SU-DHL-6 (cell line): Measurements from ENCODE around the gene DPEP1.

Experiments
- EZH2phosphoT487 ChIP-seq: fragments of 200-600 bp; sonication (generic), shearing (Covaris generic); conservative IDR thresholded peaks from 2 replicates; pipeline ENCODE4 v1.6.1; 2018; ENCODE audit warnings: mild to moderate bottlenecking, antibody characterized with exemption, low read length, moderate library complexity, mixed read lengths
- TF ChIP-seq, protein P1 (sequence below): fragments of 200-600 bp; sonication (generic); IDR thresholded peaks from one replicate; pipeline ENCODE4 v1.5.1; 2017; ENCODE audit warnings: antibody characterized with exemption, mild to moderate bottlenecking, low read length, moderate library complexity; ENCODE audit not compliant: insufficient read depth, poor library complexity, severe bottlenecking

DNA sequence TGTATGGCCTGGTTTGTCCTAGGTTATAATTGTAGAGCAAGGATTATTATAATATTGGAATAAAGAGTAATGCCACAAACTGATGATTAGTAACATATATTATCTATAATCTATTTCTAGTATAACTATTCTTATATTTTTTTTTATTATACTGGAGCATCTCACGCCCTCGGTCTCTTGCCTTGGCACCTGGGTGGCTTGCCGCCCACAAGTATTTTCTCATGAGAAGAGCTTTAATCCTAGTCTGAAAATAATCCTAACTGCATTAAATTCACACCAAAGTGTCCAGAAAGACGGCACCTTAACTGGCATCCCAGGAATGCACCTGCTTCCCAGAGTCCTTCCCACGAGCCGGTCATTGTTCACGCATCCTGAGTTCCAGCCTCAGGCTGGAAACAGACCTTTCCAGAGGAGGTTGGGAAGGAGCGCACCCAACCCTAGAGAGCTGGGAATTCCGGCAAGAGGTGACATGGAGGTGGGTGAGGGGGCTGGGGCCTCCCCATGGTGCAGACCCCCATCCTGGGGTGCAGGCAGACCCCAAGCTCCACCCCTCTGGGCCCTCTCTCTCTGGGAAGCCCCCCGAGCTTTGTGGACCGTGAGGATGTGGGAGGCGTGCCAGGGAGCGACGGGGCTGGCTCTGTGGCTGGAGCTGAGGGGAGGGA, 28.1 kb downstream of the DPEP1 start:
- TF ChIP-seq, protein P1, sequence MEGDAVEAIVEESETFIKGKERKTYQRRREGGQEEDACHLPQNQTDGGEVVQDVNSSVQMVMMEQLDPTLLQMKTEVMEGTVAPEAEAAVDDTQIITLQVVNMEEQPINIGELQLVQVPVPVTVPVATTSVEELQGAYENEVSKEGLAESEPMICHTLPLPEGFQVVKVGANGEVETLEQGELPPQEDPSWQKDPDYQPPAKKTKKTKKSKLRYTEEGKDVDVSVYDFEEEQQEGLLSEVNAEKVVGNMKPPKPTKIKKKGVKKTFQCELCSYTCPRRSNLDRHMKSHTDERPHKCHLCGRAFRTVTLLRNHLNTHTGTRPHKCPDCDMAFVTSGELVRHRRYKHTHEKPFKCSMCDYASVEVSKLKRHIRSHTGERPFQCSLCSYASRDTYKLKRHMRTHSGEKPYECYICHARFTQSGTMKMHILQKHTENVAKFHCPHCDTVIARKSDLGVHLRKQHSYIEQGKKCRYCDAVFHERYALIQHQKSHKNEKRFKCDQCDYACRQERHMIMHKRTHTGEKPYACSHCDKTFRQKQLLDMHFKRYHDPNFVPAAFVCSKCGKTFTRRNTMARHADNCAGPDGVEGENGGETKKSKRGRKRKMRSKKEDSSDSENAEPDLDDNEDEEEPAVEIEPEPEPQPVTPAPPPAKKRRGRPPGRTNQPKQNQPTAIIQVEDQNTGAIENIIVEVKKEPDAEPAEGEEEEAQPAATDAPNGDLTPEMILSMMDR: no peak
- TF ChIP-seq EZH2phosphoT487: no peak
